ENCODE measurements around the gene MACROD2.

DNA sequence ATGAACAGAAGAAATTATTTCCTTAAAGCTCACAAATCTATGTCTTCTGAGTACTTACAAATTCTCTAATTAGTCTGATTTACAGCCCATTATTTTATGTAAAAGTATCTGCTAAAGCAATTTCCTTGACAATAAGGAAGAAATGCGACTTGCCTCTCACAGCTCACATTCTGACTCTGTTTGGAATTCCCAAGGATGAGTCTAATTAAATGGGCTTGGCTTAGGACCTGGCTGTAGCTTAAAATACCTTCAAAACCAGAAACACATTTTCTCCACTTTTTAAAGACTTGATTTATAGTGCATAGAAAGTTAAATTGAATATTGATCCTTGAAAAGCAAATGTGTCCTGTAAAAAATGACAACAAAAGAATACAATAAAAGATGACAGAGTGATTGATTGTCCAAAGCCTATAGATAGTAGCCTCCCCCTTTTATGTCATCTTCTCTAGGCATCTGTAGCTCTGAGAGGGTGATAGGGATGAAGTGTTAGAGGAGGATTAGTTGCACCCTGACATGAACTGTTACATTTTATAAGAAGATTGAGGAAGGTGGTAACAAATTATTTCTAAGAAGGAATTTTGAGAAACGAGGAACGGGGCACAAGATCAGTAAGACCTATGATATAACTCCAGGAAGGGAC, 118.9 kb downstream of the MACROD2 start:
- TF ChIP-seq, protein P1, sequence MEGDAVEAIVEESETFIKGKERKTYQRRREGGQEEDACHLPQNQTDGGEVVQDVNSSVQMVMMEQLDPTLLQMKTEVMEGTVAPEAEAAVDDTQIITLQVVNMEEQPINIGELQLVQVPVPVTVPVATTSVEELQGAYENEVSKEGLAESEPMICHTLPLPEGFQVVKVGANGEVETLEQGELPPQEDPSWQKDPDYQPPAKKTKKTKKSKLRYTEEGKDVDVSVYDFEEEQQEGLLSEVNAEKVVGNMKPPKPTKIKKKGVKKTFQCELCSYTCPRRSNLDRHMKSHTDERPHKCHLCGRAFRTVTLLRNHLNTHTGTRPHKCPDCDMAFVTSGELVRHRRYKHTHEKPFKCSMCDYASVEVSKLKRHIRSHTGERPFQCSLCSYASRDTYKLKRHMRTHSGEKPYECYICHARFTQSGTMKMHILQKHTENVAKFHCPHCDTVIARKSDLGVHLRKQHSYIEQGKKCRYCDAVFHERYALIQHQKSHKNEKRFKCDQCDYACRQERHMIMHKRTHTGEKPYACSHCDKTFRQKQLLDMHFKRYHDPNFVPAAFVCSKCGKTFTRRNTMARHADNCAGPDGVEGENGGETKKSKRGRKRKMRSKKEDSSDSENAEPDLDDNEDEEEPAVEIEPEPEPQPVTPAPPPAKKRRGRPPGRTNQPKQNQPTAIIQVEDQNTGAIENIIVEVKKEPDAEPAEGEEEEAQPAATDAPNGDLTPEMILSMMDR (IDR thresholded peaks at IDR 0.05) = no peak
- no peak for TF ChIP-seq POLR2A (IDR thresholded peaks at IDR 0.05)
